K562 (cell line): ENCODE results near the gene RABGAP1L. TPM values are rescaled to one million over a fixed set of nuclear protein-coding genes. Genes with fewer than 3 reads are reported as not detected.

Source experiments
- ATAC-seq: fragments of 200-7000 bp; cut with Tn5 transposase; 3 replicates; pipeline ENCODE4 v1.9.1; 2020; ENCODE audit warnings: moderate library complexity
- BruUV-seq: library from RNA; stranded (reverse); fragments of 400-500 nt; replicated peaks from 2 replicates; lab custom pipeline; 2021; lab: Mats Ljungman, UMichigan
- CTCF ChIA-PET: fragments of 300-600 bp; formaldehyde crosslinking; extraction: SDS; loops from one replicate; lab custom pipeline; 2021; ENCODE audit warnings: low intra/inter-chr PET ratio; lab: Yijun Ruan, JAX
- POLR2A ChIA-PET: fragments of 300-600, 350-650 bp; sonication (Branson Sonifier 250); formaldehyde crosslinking; extraction: SDS; loops from one replicate; lab custom pipeline; 2021; ENCODE audit warnings: antibody characterized with exemption, inconsistent platforms; lab: Yijun Ruan, JAX
- DNase-seq, 4 experiments: peaks; one replicate each; pipeline versions ENCODE4 v3.0.0 to v3.0.0-alpha.2; 2011 to 2018; ENCODE audit warnings: low spot score in 3 of 4, mixed read lengths in 3 of 4; ENCODE audit errors: extremely low read depth in 1 of 4
- FAIRE-seq: peaks from 2 replicates; lab custom pipeline; 2011; peaks lifted over from hg19 to GRCh38; lab: Jason Lieb, UNC
- H2AFZ ChIP-seq: 2 replicates; pipeline ENCODE4 v1.6.0; 2011; ENCODE audit warnings: low read depth, low read length, control low read depth, inconsistent platforms
- H3K27ac ChIP-seq: fragments of 200-600 bp; 3 replicates; pipeline ENCODE4 v1.8.0; 2011; ENCODE audit warnings: low read depth, mild to moderate bottlenecking, control low read depth, inconsistent platforms, low read length, moderate library complexity, mixed read lengths; ENCODE audit errors: extremely low read depth
- H3K27me3 ChIP-seq, 2 experiments: fragments of 300-600 bp in 1 of 2; 2 replicates in 1 of 2; 3 replicates in 1 of 2; pipeline versions ENCODE4 v1.6.0 to v1.8.0; 2011; ENCODE audit warnings: inconsistent platforms in 2 of 2, low read length in 2 of 2, mild to moderate bottlenecking in 1 of 2, mixed read lengths in 1 of 2, moderate library complexity in 1 of 2; ENCODE audit not compliant: control insufficient read depth in 2 of 2, insufficient read depth in 2 of 2
- H3K36me3 ChIP-seq: fragments of 300-600 bp; 3 replicates; pipeline ENCODE4 v1.8.0; 2011; ENCODE audit warnings: mild to moderate bottlenecking, low read length, inconsistent platforms; ENCODE audit not compliant: control insufficient read depth, insufficient read depth
- H3K4me1 ChIP-seq, 2 experiments: fragments of 200-600 bp in 1 of 2; replicated peaks in 1 of 2; 2 replicates in 1 of 2; 3 replicates in 1 of 2; pipeline versions ENCODE4 v1.5.1 to v1.8.0; 2011; ENCODE audit warnings: inconsistent platforms in 2 of 2, low read length in 2 of 2, mild to moderate bottlenecking in 1 of 2, mixed read lengths in 1 of 2, moderate library complexity in 1 of 2; ENCODE audit not compliant: control insufficient read depth in 2 of 2, insufficient read depth in 2 of 2
- H3K4me2 ChIP-seq: 2 replicates; pipeline ENCODE4 v1.6.1; 2011; ENCODE audit warnings: low read length, control low read depth, inconsistent platforms, mixed read lengths; ENCODE audit not compliant: insufficient read depth
- H3K4me3 ChIP-seq: fragments of 200-600 bp; sonication (generic), shearing (Covaris generic); 2 replicates; pipeline ENCODE4 v1.5.1; 2016; ENCODE audit warnings: control low read depth, inconsistent platforms
- H3K79me2 ChIP-seq: fragments of 200-600 bp; 3 replicates; pipeline ENCODE4 v1.8.0; 2011; ENCODE audit warnings: low read length, inconsistent platforms; ENCODE audit not compliant: control insufficient read depth, insufficient read depth
- H3K9ac ChIP-seq, 2 experiments: 2 replicates each; pipeline versions ENCODE4 v1.6.0 to v1.6.1; 2011; ENCODE audit warnings: low read depth in 2 of 2, low read length in 2 of 2, control low read depth in 1 of 2, inconsistent platforms in 1 of 2, mild to moderate bottlenecking in 1 of 2, mixed read lengths in 1 of 2; ENCODE audit not compliant: insufficient read depth in 1 of 2
- H3K9me1 ChIP-seq: one replicate; pipeline ENCODE4 v1.6.0; 2011; ENCODE audit warnings: inconsistent platforms, mild to moderate bottlenecking, low read length, moderate library complexity; ENCODE audit not compliant: control insufficient read depth, insufficient read depth
- H3K9me3 ChIP-seq: replicated peaks from 2 replicates; pipeline ENCODE4 v1.5.1; 2011; ENCODE audit warnings: low read depth, low read length, inconsistent platforms; ENCODE audit not compliant: control insufficient read depth, insufficient read depth
- H4K20me1 ChIP-seq: replicated peaks from 2 replicates; pipeline ENCODE4 v1.6.1; 2011; ENCODE audit warnings: low read length, inconsistent platforms, mixed read lengths; ENCODE audit not compliant: control insufficient read depth, insufficient read depth
- ETV1 ChIP-seq: fragments of 450-650 bp; conservative IDR thresholded peaks from 2 replicates; pipeline ENCODE4 v1.6.1; 2016; ENCODE audit warnings: missing genetic modification characterization, control low read depth, low read depth, missing compliant biosample characterization
- HNRNPLL ChIP-seq: fragments of 200-400 bp; formaldehyde crosslinking; IDR thresholded peaks from 2 replicates; pipeline ENCODE4 v1.6.1; 2017; ENCODE audit warnings: low read length, low read depth, mild to moderate bottlenecking; ENCODE audit not compliant: poor library complexity, severe bottlenecking
- PHB ChIP-seq: fragments of 250-450 bp; sonication (Bioruptor Pico); IDR thresholded peaks from 2 replicates; pipeline ENCODE4 v1.5.0; 2021
- SIN3B ChIP-seq: fragments of 450-650 bp; IDR thresholded peaks from 2 replicates; pipeline ENCODE4 v1.6.1; 2017; ENCODE audit warnings: low read depth, mild to moderate bottlenecking, moderate library complexity
- SMAD4 ChIP-seq: fragments of 250-450 bp; sonication (Bioruptor Pico); conservative IDR thresholded peaks from 2 replicates; pipeline ENCODE4 v1.8.0; 2021; ENCODE audit warnings: inconsistent platforms, mild to moderate bottlenecking, moderate library complexity
- TCF7L2 ChIP-seq: fragments of 150-350 bp; IDR thresholded peaks from 2 replicates; pipeline ENCODE4 v1.6.1; 2016; ENCODE audit warnings: low read depth, mild to moderate bottlenecking, low read length, moderate library complexity
- ZNF124 ChIP-seq: sonication (generic); formaldehyde crosslinking; IDR thresholded peaks from 2 replicates; pipeline ENCODE4 v1.8.1; 2022; ENCODE audit warnings: missing genetic modification reagents
- WGBS: fragments of 100-300 bp; shearing (Covaris generic); methylation state at CpG from one replicate; pipeline ENCODE4 v1.1.6; 2016; ENCODE audit warnings: low coverage, mixed read lengths; ENCODE audit not compliant: insufficient coverage; ENCODE audit errors: missing lambda C conversion rate; 5-methylcytosine and 5-hydroxymethylcytosine counted together
- in situ Hi-C: fragments of 300-500 bp; cut with MboI; formaldehyde crosslinking; loops from 4 replicates; pipeline ENCODE4 v1.15.0; 2018; ENCODE audit warnings: inconsistent platforms, mixed read lengths
- intact Hi-C: fragments of 100-400 bp; cut with micrococcal nuclease; formaldehyde crosslinking; loops from 2 replicates; pipeline ENCODE4 v1.14.2; 2022
- polyA plus RNA-seq, 8 experiments: library from polyadenylated mRNA; depleted of rRNA in 4 of 8; stranded (reverse) in 5 of 8; unstranded in 3 of 8; fragments of >200 nt; fragmentation: Nextera tagmentation in 2 of 8; fragmentation: Illumina TruSeq in 1 of 8; extraction: Ambion mirVana in 2 of 8; extraction: Trizol in 1 of 8; gene quantifications; 2 replicates each; pipeline versions ENCODE4 v1.2.1 to v1.2.3, GENCODE V29; 2011 to 2014; ENCODE audit warnings: inconsistent platforms in 1 of 8, missing spikeins in 1 of 8
- total RNA-seq, 7 experiments: library from RNA; depleted of rRNA in 6 of 7; stranded (reverse); fragments of >200 nt in 6 of 7; fragmentation: Illumina TruSeq in 2 of 7; extraction: Trizol in 2 of 7; gene quantifications; 2 replicates each; pipeline versions ENCODE4 v1.2.1 to v1.2.3, GENCODE V29; 2011 to 2021; ENCODE audit warnings: low replicate concordance in 1 of 7
- TF ChIP-seq, protein P1 (sequence below): fragments of 250-450 bp; sonication (Bioruptor Pico); IDR thresholded peaks from 2 replicates; pipeline ENCODE4 v1.4.0; 2020; ENCODE audit warnings: mild to moderate bottlenecking, moderate library complexity

RABGAP1L gene
- total and polyA plus RNA-seq, 9 of the 15 experiments (the other 6 are each of a cell fraction or from before 2014, with no cell fraction given): 16.5 to 44.9 (median 26.7) TPM

DNA sequence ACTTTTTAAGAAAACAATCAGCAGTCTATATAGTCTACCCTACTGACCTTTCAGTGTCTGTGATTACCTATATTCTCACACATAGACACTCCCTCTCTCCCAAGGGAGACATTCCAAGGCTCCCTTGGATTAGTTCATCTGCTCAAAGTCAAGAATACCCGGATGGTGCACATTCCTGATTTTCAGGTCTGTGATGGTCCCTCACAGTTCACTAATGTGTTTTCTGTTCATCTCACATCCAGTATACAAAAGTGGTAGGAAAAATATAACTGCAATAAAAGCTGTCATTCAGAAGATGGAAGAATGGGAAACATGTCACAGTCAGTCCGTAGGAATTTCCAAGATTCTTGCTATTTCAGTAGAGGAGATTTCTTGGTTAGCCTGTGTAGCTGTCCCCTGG, 616.3 kb downstream of the RABGAP1L start:
- Histone ChIP-seq H3K36me3 (no peaks in the 10 kb centered on the region), H3K4me3 (no peak overlapping the region), H3K9ac (no peak overlapping the region), H3K27me3 (no peaks in the 10 kb centered on the region), H4K20me1 (no peaks in the 10 kb centered on the region), H3K4me1 (no peaks in the 10 kb centered on the region), H3K9me1 (no peaks in the 10 kb centered on the region), H3K4me2 (no peak overlapping the region), H3K27ac (no peak overlapping the region), H3K79me2 (no peaks in the 10 kb centered on the region), H3K9me3 (no peaks in the 10 kb centered on the region), H2AFZ (no peak overlapping the region)
- DNase-seq: no peak
- in situ Hi-C loops: no loop called here
- intact Hi-C loops: no loop called here
- 62% methylated on average over 2 of the region's 2 CpGs for whole genome bisulfite sequencing
- TF ChIP-seq, protein P1, sequence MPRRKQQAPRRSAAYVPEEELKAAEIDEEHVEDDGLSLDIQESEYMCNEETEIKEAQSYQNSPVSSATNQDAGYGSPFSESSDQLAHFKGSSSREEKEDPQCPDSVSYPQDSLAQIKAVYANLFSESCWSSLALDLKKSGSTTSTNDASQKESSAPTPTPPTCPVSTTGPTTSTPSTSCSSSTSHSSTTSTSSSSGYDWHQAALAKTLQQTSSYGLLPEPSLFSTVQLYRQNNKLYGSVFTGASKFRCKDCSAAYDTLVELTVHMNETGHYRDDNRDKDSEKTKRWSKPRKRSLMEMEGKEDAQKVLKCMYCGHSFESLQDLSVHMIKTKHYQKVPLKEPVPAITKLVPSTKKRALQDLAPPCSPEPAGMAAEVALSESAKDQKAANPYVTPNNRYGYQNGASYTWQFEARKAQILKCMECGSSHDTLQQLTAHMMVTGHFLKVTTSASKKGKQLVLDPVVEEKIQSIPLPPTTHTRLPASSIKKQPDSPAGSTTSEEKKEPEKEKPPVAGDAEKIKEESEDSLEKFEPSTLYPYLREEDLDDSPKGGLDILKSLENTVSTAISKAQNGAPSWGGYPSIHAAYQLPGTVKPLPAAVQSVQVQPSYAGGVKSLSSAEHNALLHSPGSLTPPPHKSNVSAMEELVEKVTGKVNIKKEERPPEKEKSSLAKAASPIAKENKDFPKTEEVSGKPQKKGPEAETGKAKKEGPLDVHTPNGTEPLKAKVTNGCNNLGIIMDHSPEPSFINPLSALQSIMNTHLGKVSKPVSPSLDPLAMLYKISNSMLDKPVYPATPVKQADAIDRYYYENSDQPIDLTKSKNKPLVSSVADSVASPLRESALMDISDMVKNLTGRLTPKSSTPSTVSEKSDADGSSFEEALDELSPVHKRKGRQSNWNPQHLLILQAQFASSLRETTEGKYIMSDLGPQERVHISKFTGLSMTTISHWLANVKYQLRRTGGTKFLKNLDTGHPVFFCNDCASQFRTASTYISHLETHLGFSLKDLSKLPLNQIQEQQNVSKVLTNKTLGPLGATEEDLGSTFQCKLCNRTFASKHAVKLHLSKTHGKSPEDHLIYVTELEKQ: no peak
- TF ChIP-seq ZNF124 (CRISPR knock-in tag): no peak
- TF ChIP-seq SIN3B: no peak
- TF ChIP-seq ETV1 (tag): no peak
- TF ChIP-seq TCF7L2: no peak
- TF ChIP-seq PHB (CRISPR knock-in tag): no peak
- no peak for TF ChIP-seq SMAD4 (CRISPR knock-in tag)
- no peak for TF ChIP-seq HNRNPLL
- POLR2A ChIA-PET: interaction anchor here (1.0 kb wide), 1 partner anchor 221 kb away, joined by 3 read pairs; no protein-coding TSS in a partner anchor
- no TSS peak for BruUV-seq
- CTCF ChIA-PET: no interaction called here
- no peak for ATAC-seq
- no peak for FAIRE-seq
